Stimulated activated CD8-positive, alpha-beta memory T cell treated with anti-CD3 and anti-CD28 coated beads, Interleukin-12 subunit alpha, Interleukin-12 subunit beta, amount 100 ng/mL, for 24 hours (primary cell): ENCODE results near the gene PIR.

ENCODE experiments used
- DNase-seq: peaks from one replicate; pipeline ENCODE4 v3.0.0-alpha.2; 2020; ENCODE audit errors: extremely low read depth

The PIR gene

GRCh38 chrX:15418041-15418706 lies 75.0 kb downstream of the PIR start:
- DNase-seq, result no peak

- DNase-seq, result no peak
Observed at GRCh38 chrX:15416133-15416993, 76.8 kb downstream of the PIR start.

- DNase-seq, result no peak
Observed at GRCh38 chrX:15413101-15413500, 80.0 kb downstream of the PIR start.

- DNase-seq, result no peak
Observed at GRCh38 chrX:15410947-15411346, 82.2 kb downstream of the PIR start.

- DNase-seq, result no peak
Observed at GRCh38 chrX:15410430-15410829, 82.7 kb downstream of the PIR start.

- no peak for DNase-seq
Observed at GRCh38 chrX:15405846-15406245, 87.3 kb downstream of the PIR start.

GRCh38 chrX:15404401-15405096 lies 88.6 kb downstream of the PIR start:
- no peak for DNase-seq

GRCh38 chrX:15401378-15401777 lies 91.8 kb downstream of the PIR start:
- no peak for DNase-seq

GRCh38 chrX:15399962-15400391 lies 93.2 kb downstream of the PIR start:
- DNase-seq, result no peak

- DNase-seq, result no peak
Observed at GRCh38 chrX:15398874-15399273, 94.3 kb downstream of the PIR start.

GRCh38 chrX:15395789-15396188 lies 97.3 kb downstream of the PIR start:
- no peak for DNase-seq

GRCh38 chrX:15391850-15392249 lies 101.3 kb downstream of the PIR start:
- no peak for DNase-seq

GRCh38 chrX:15384304-15384703 lies 108.8 kb downstream of the PIR start, which contains the start of gene VEGFD:
Gene VEGFD (minus strand): TSS chrX:15384413. CDS start chrX:15383946, 467 bp downstream.
- DNase-seq, result no peak

GRCh38 chrX:15382813-15383212 lies 110.3 kb downstream of the PIR start:
- no peak for DNase-seq

- DNase-seq, result no peak
Observed at GRCh38 chrX:15376956-15377355, 116.2 kb downstream of the PIR start.

GRCh38 chrX:15373976-15374375 lies 119.2 kb downstream of the PIR start:
- DNase-seq, result no peak

GRCh38 chrX:15366506-15367352 lies 126.4 kb downstream of the PIR start:
- no peak for DNase-seq

- DNase-seq, result no peak
Observed at GRCh38 chrX:15359701-15360100, 133.4 kb downstream of the PIR start.

- DNase-seq, result no peak
Observed at GRCh38 chrX:15358533-15358932, 134.6 kb downstream of the PIR start.

GRCh38 chrX:15356444-15356843 lies 136.7 kb downstream of the PIR start:
- DNase-seq, result no peak

- DNase-seq, result no peak
Observed at GRCh38 chrX:15350329-15350996, 142.7 kb downstream of the PIR start.
